Osteocyte (in vitro differentiated cells): ENCODE measurements around the gene ADAM30. TPM values are rescaled to one million over a fixed set of nuclear protein-coding genes. Genes with fewer than 3 reads are reported as not detected.
"Not testable (repeated sequence)": the region's sequence is repeated elsewhere in the genome, so short reads cannot be mapped to it uniquely, and the experiment has no call there.

Source experiments
- DNase-seq: peaks from one replicate; pipeline ENCODE4 v3.0.0; 2021; ENCODE audit warnings: mixed read lengths; ENCODE audit not compliant: unreplicated experiment; ENCODE audit errors: extremely low spot score
- H3K27ac Mint-ChIP-seq: one replicate; pipeline ENCODE4 v1.8.0; 2021; ENCODE audit warnings: mild to moderate bottlenecking, mixed read lengths; ENCODE audit not compliant: unreplicated experiment
- H3K27me3 Mint-ChIP-seq: one replicate; pipeline ENCODE4 v1.8.0; 2021; ENCODE audit warnings: mixed read lengths; ENCODE audit not compliant: unreplicated experiment
- H3K36me3 Mint-ChIP-seq: one replicate; pipeline ENCODE4 v1.8.0; 2021; ENCODE audit warnings: mixed read lengths; ENCODE audit not compliant: unreplicated experiment
- H3K4me1 Mint-ChIP-seq: one replicate; pipeline ENCODE4 v1.8.0; 2021; ENCODE audit warnings: mixed read lengths; ENCODE audit not compliant: unreplicated experiment
- H3K4me3 Mint-ChIP-seq: one replicate; pipeline ENCODE4 v1.8.0; 2021; ENCODE audit warnings: mild to moderate bottlenecking, moderate library complexity, mixed read lengths; ENCODE audit not compliant: unreplicated experiment
- H3K9me3 Mint-ChIP-seq: one replicate; pipeline ENCODE4 v1.8.0; 2021; ENCODE audit warnings: mixed read lengths; ENCODE audit not compliant: unreplicated experiment
- total RNA-seq: library from RNA; stranded (reverse); gene quantifications from 2 replicates; pipeline ENCODE4 v1.2.1, GENCODE V29; 2021
- TF ChIP-seq, protein P1 (sequence below): fragments of 200-600 bp; sonication (generic); IDR thresholded peaks from 2 replicates; pipeline ENCODE4 v1.5.0; 2021; ENCODE audit warnings: antibody characterized with exemption, mild to moderate bottlenecking, moderate library complexity

Gene ADAM30
- total RNA-seq, 1 donor from 2014 or later: not detected

DNA sequence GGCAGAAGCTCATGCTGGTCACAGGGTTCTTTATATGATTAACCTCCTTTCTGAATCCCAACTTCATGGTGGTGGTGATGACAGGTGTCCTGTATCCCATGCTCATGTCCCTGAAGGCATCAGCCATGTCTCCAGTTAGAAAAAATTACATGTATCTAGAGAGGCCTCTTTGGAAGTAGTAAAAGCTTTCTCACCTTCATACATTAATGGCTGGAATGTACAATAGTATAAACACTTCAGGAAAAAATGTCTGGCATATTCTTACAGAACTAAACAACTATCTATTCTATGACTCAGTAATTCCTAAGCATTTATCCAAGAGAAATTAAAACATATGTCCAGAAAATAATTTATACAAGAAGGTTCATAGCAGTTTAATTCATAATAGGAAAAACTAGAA lies 34.0 kb downstream of the ADAM30 start:
- Mint-ChIP-seq H3K27ac (no peak overlapping the region), H3K4me1 (peaks cover 13% of the 10 kb centered on the region), H3K4me3 (no peak overlapping the region), H3K9me3 (no peaks in the 10 kb centered on the region), H3K36me3 (no peaks in the 10 kb centered on the region), H3K27me3 (peaks cover 12% of the 10 kb centered on the region)
- TF ChIP-seq, protein P1, sequence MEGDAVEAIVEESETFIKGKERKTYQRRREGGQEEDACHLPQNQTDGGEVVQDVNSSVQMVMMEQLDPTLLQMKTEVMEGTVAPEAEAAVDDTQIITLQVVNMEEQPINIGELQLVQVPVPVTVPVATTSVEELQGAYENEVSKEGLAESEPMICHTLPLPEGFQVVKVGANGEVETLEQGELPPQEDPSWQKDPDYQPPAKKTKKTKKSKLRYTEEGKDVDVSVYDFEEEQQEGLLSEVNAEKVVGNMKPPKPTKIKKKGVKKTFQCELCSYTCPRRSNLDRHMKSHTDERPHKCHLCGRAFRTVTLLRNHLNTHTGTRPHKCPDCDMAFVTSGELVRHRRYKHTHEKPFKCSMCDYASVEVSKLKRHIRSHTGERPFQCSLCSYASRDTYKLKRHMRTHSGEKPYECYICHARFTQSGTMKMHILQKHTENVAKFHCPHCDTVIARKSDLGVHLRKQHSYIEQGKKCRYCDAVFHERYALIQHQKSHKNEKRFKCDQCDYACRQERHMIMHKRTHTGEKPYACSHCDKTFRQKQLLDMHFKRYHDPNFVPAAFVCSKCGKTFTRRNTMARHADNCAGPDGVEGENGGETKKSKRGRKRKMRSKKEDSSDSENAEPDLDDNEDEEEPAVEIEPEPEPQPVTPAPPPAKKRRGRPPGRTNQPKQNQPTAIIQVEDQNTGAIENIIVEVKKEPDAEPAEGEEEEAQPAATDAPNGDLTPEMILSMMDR: no peak
- DNase-seq: no peak

DNA sequence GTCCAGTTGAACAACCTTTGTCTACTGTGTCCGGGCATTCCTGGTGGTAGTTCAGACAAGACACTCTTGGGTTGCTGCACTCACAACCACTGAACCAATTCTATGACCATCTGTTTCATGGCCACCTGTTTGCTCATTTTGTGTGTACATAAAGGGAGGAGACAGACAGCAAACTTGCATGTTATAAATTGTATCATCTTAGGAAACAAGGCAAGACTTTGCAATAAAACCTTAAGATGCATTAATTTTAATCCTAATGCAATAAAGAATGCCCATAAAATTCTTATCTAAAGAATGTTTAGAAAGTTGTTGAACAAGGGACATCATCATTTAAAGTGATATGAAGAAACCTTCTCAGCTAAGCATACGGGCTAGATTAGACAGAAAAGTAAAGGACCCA lies 34.8 kb downstream of the ADAM30 start:
- Mint-ChIP-seq H3K4me1 (peaks cover 13% of the 10 kb centered on the region), H3K36me3 (no peaks in the 10 kb centered on the region)
- no peak for DNase-seq

DNA sequence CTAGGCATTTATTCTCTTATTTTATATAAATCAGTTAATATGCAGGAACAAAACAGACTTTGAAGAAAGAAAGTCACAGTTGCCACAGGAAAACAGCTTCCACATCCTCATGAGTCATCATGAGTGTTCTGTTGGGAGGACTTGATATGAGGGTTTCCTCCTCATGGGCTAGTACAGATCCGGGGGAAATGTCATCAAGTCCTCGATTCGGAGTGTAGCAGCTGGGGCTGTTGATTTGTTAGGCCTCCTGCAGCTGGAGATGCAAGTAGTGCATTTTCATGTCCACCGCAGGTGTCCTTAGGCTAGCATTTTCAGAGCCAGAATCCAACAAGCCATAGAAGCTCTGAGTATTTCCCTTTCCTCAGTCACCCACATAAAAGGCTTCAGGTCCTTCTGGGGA lies 36.7 kb downstream of the ADAM30 start:
- Mint-ChIP-seq H3K36me3 (no peaks in the 10 kb centered on the region), H3K27ac (no peak overlapping the region), H3K4me3 (no peak overlapping the region), H3K27me3 (peaks cover 3% of the 10 kb centered on the region), H3K4me1 (peaks cover 8% of the 10 kb centered on the region), H3K9me3 (no peaks in the 10 kb centered on the region)
- DNase-seq: no peak
- TF ChIP-seq, protein P1: no peak

More for the DNA sequence above, 34.8 kb downstream of the ADAM30 start:
- TF ChIP-seq, protein P1: no peak
- Mint-ChIP-seq H3K27ac (no peak overlapping the region), H3K4me3 (no peak overlapping the region), H3K9me3 (no peaks in the 10 kb centered on the region), H3K27me3 (peaks cover 12% of the 10 kb centered on the region)

DNA sequence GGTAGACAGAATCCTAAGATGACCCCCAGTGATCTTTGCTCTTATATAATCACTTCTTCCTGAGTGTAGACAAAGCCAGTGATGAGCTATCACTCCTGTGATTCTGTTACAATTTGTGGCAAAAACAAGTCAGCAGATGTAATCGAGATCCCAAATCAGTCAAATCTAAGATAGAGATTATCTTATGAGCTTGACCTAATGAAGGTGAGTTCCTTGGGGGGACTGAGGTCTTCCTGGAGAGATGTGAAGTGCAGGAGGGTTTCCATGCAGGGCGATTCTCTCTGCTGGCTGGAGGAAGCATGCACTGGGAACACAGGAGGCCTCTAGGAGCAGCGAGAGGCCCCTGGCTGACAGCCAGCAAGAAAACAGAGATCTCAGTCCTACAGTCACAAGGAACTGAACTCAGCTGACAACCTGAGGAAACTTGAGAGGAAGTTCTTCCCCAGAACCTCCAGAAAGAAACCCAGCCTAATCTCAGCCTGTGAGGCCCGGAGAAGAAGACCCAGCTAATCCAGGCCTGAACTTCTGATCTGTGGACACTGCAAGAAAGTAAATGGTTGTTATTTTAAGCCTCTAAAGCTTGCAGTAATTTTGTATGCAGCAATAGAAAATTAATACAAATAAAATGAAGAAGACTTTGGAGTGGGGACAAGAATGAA lies 37.6 kb downstream of the ADAM30 start:
- not testable (repeated sequence) for H3K4me1 Mint-ChIP-seq

DNA sequence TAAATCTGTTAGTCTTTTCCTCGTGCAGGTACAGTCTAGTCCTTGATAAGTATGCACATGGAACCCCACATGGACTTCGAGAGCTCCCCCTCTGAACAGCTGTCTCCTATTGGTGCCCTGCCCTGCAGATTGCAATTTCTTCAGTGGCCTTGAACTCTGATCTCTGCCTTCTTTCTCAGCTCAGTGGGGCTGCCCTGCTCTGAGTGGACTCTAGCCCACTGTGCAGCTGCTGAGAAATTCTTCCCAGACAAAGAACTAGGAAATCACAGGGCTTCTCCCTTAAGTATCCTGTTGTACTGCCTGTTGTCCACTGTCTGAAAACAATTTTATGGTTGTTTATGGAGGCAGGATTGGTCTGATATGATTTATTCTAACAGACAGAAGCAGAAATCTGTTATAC lies 38.2 kb downstream of the ADAM30 start:
- H3K27me3 Mint-ChIP-seq: no peaks in the 10 kb centered on the region
- peaks cover 8% of the 10 kb centered on the region for H3K4me1 Mint-ChIP-seq
- no peaks in the 10 kb centered on the region for H3K9me3 Mint-ChIP-seq
- DNase-seq: no peak
- H3K36me3 Mint-ChIP-seq: no peaks in the 10 kb centered on the region
- H3K27ac Mint-ChIP-seq: no peak overlapping the region
- TF ChIP-seq, protein P1: no peak
- no peak overlapping the region for H3K4me3 Mint-ChIP-seq

More for the DNA sequence above, 37.6 kb downstream of the ADAM30 start:
- H3K9me3 Mint-ChIP-seq, H3K27me3 Mint-ChIP-seq, H3K4me3 Mint-ChIP-seq, DNase-seq, H3K27ac Mint-ChIP-seq, H3K36me3 Mint-ChIP-seq: not testable (repeated sequence)

DNA sequence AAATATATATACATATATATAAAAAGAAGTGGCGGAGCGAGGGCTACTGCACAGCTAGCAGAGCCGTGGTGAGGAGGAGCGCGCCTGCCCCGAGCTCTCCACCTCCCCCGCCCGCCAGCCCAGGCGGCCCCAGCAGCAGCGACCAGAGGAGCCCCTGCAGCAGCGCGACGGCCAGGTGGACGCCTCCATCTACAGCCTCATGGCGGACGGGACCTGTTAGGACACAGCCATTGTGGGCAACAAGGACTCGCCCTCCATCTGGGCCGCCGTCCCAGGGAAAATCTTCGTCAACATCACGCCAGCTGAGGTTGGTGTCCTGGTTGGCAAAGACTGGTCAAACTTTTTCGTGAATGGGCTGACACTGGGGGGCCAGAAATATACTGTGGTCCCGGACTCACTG lies 43.2 kb downstream of the ADAM30 start:
- H3K4me3 Mint-ChIP-seq: no peak overlapping the region
- H3K4me1 Mint-ChIP-seq: no peaks in the 10 kb centered on the region
- H3K27me3 Mint-ChIP-seq: peaks cover 4% of the 10 kb centered on the region
- H3K27ac Mint-ChIP-seq: no peak overlapping the region
- TF ChIP-seq, protein P1: no peak
- H3K36me3 Mint-ChIP-seq: no peaks in the 10 kb centered on the region
- DNase-seq: no peak
- no peaks in the 10 kb centered on the region for H3K9me3 Mint-ChIP-seq
